Measurements from ENCODE around the gene EYS. TPM values are rescaled to one million over a fixed set of nuclear protein-coding genes. Genes with fewer than 3 reads are reported as not detected.

Gene EYS
- total and polyA plus RNA-seq, 2 of the 13 experiments (the other 11 are each of a cell fraction or from before 2014, with no cell fraction given): 0.04 to 0.07 TPM

DNA sequence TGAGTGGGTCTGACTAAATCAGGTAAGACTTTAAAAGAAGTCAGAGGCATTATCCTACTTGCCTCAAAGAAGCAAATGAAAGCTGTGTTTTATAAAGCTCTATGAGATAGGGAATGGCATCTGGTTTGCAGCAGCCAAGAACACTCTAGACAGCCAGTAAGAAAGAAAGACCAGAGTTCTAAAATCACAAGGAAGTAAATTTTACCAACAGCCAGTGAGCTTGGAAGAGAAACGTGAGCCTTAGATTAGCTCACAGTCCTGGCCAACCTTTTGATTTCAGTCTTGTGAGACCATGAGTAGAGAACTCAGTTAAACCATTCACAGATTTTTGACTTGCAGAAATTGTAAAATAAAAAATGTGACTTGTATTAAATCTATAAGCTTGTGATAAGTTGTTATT, 693.0 kb downstream of the EYS start:
- no peaks in the 10 kb centered on the region for H4K20me1 ChIP-seq (ENCODE audit: insufficient read depth, low read length)
- no peaks in the 10 kb centered on the region for H3K36me3 ChIP-seq (replicated peaks in 1 of 2; ENCODE audit: control insufficient read depth in 1 of 2, insufficient read depth in 2 of 2, low read length in 2 of 2)
- H3K9ac ChIP-seq (ENCODE audit: insufficient read depth, low read depth, low read length): no peak overlapping the region
- H3K9me3 ChIP-seq (ENCODE audit: low read length): no peaks in the 10 kb centered on the region
- ChIA-PET POLR2A (no interaction called here), CTCF (ENCODE audit: low intra/inter-chr PET ratio, low total read pairs) (no interaction called here)
- in situ Hi-C loops (cut with HindIII; ENCODE audit: extremely low pct_ligation_motif_present, low pct_unique_long_range_greater_than_20kb): no loop called here
- no peak overlapping the region for H3K4me3 ChIP-seq (replicated peaks in 1 of 3; ENCODE audit: insufficient read depth in 1 of 3, low read depth in 2 of 3, low read length in 3 of 3)
- DNase-seq (ENCODE audit: low spot score) (no peak), ATAC-seq (no peak), FAIRE-seq (no peak)
- H3K4me2 ChIP-seq (ENCODE audit: low read depth, low read length): no peak overlapping the region
- no peaks in the 10 kb centered on the region for H3K4me1 ChIP-seq (ENCODE audit: insufficient read depth, low read length)
- H3K27ac ChIP-seq (ENCODE audit: extremely low read length, insufficient read depth, low read length): no peak overlapping the region
- no peaks in the 10 kb centered on the region for H3K27me3 ChIP-seq (ENCODE audit: control insufficient read depth in 1 of 2, insufficient read depth in 2 of 2, low read length in 2 of 2)
- intact Hi-C loops (cut with micrococcal nuclease; ENCODE audit: unreplicated experiment): no loop called here
- H3K79me2 ChIP-seq (ENCODE audit: insufficient read depth, low read length): no peaks in the 10 kb centered on the region
- WGBS (ENCODE audit: low lambda C conversion rate): 3% methylated on average over 1 of the region's 1 CpG
- no peak for TF ChIP-seq SMAD9 (CRISPR knock-in tag; IDR thresholded peaks at IDR 0.05)
- TF ChIP-seq, protein P1, sequence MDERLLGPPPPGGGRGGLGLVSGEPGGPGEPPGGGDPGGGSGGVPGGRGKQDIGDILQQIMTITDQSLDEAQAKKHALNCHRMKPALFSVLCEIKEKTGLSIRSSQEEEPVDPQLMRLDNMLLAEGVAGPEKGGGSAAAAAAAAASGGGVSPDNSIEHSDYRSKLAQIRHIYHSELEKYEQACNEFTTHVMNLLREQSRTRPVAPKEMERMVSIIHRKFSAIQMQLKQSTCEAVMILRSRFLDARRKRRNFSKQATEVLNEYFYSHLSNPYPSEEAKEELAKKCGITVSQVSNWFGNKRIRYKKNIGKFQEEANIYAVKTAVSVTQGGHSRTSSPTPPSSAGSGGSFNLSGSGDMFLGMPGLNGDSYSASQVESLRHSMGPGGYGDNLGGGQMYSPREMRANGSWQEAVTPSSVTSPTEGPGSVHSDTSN (CRISPR knock-in tag; IDR thresholded peaks at IDR 0.05): no peak
- TF ChIP-seq MZF1 (CRISPR knock-in tag; IDR thresholded peaks at IDR 0.05; ENCODE audit: borderline replicate concordance): no peak
- TF ChIP-seq, protein P2, sequence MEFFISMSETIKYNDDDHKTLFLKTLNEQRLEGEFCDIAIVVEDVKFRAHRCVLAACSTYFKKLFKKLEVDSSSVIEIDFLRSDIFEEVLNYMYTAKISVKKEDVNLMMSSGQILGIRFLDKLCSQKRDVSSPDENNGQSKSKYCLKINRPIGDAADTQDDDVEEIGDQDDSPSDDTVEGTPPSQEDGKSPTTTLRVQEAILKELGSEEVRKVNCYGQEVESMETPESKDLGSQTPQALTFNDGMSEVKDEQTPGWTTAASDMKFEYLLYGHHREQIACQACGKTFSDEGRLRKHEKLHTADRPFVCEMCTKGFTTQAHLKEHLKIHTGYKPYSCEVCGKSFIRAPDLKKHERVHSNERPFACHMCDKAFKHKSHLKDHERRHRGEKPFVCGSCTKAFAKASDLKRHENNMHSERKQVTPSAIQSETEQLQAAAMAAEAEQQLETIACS (CRISPR knock-in tag; IDR thresholded peaks at IDR 0.05): no peak
- TF ChIP-seq HOXA7 (CRISPR knock-in tag; IDR thresholded peaks at IDR 0.05): no peak
- TF ChIP-seq ATAD3A (CRISPR knock-in tag; IDR thresholded peaks at IDR 0.05): no peak
- no peak for TF ChIP-seq ZNF224 (CRISPR knock-in tag; IDR thresholded peaks at IDR 0.05)
- TF ChIP-seq KLF9 (CRISPR knock-in tag; IDR thresholded peaks at IDR 0.05; ENCODE audit: low read depth): no peak
- TF ChIP-seq ZNF567 (CRISPR knock-in tag; IDR thresholded peaks at IDR 0.05; ENCODE audit: borderline replicate concordance): no peak
- TF ChIP-seq ZNF510 (CRISPR knock-in tag; IDR thresholded peaks at IDR 0.05; ENCODE audit: low read depth): no peak
- TF ChIP-seq PAX8 (CRISPR knock-in tag; IDR thresholded peaks at IDR 0.05; ENCODE audit: borderline replicate concordance): no peak
- BruUV-seq (replicated peaks): no TSS peak
- no peak overlapping the region for H2AFZ ChIP-seq (ENCODE audit: low read length)

All from HepG2 (cell line).